ENCODE results near the gene SPON2. TPM values are rescaled to one million over a fixed set of nuclear protein-coding genes. Genes with fewer than 3 reads are reported as not detected.

SPON2 gene
- total and polyA plus RNA-seq, 2 of the 4 experiments (the other 2 are of a cell fraction): 21.1 to 177 TPM

DNA sequence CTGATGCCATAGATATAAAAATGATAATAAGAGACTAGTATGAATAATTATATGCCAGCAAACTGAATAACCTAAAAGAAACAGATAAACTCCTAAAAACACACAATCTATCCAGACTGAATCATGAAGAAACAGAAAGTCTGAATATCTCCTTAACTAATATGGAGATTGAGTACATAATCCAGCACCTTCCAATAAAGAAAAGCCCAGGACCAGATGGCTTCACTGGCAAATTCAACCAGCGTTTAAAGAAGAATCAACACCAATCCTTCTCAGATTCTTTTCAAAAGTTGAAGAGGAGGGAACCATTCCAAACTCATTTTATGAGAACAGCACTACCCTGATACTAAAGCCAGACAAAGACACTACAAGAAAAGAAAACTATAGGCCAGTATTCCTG is 32.5 kb downstream of the SPON2 start:
- POLR2A ChIA-PET (ENCODE audit: unreplicated experiment): no interaction called here
- in situ Hi-C loops (cut with MboI; ENCODE audit: low sequenced_read_pairs) (no loop called here), intact Hi-C loops (cut with micrococcal nuclease) (no loop called here)

More for the DNA sequence above, 32.5 kb downstream of the SPON2 start:
- Histone ChIP-seq H2BK120ac (ENCODE audit: low read depth, low read length) (no peak overlapping the region), H3K9ac (ENCODE audit: low read depth, low read length) (no peak overlapping the region), H3K27me3 (ENCODE audit: control insufficient read depth, insufficient read depth, low read length) (peaks cover 22% of the 10 kb centered on the region), H3K4ac (ENCODE audit: low read depth, low read length) (no peak overlapping the region), H2AFZ (replicated peaks; ENCODE audit: low read length, poor library complexity) (no peak overlapping the region), H2AK5ac (ENCODE audit: low read depth, low read length) (no peak overlapping the region), H3K79me1 (ENCODE audit: low read depth in 1 of 2, low read length in 2 of 2) (no peaks in the 10 kb centered on the region), H3K56ac (ENCODE audit: extremely low read depth, insufficient read depth, low read length) (no peak overlapping the region), H3K4me2 (ENCODE audit: low read depth, low read length) (no peak overlapping the region), H3K4me3 (ENCODE audit: insufficient read depth, low read depth, low read length) (no peak overlapping the region), H3K4me1 (ENCODE audit: control insufficient read depth, insufficient read depth, low read length) (no peaks in the 10 kb centered on the region), H3K9me1 (ENCODE audit: insufficient read depth, low read length) (no peaks in the 10 kb centered on the region; the same call in 1 of the 2 replicates), H3K23ac (ENCODE audit: low read depth, low read length) (no peak overlapping the region), H3K9me3 (ENCODE audit: control insufficient read depth, insufficient read depth, low read length) (peaks cover 4% of the 10 kb centered on the region; the same call in 1 of the 2 replicates), H3K27ac (ENCODE audit: insufficient read depth, low read length) (no peak overlapping the region), H2BK20ac (ENCODE audit: low read depth, low read length) (no peak overlapping the region), H3K14ac (replicated peaks; ENCODE audit: low read depth, low read length) (no peak overlapping the region), H2BK15ac (ENCODE audit: low read depth, low read length) (no peak overlapping the region), H4K5ac (ENCODE audit: low read depth, low read length) (no peak overlapping the region), H3K36me3 (ENCODE audit: control insufficient read depth, insufficient read depth, low read length) (no peaks in the 10 kb centered on the region), H3K18ac (ENCODE audit: low read depth, low read length) (no peak overlapping the region), H4K20me1 (ENCODE audit: insufficient read depth, low read length) (no peaks in the 10 kb centered on the region), H2AK9ac (replicated peaks; ENCODE audit: low read depth, low read length, poor library complexity) (no peak overlapping the region), H2BK5ac (ENCODE audit: low read depth, low read length, poor library complexity, severe bottlenecking) (no peak overlapping the region), H4K8ac (ENCODE audit: low read depth in 2 of 2, low read length in 2 of 2) (no peak overlapping the region), H4K91ac (ENCODE audit: insufficient read depth, low read depth, low read length) (no peak overlapping the region)
- no TSS peak for BruUV-seq (replicated peaks)
- DNase-seq (no peak), ATAC-seq (ENCODE audit: low read depth) (no peak)
- CTCF ChIA-PET: no interaction called here
- WGBS, 2 experiments (ENCODE audit: extremely low coverage in 2 of 2, insufficient read length in 1 of 2): no CpG with 5 or more reads among the region's 1 CpG
- dilution Hi-C loops (cut with HindIII; ENCODE audit: low sequenced_read_pairs, unreplicated experiment): no loop called here
- no peak for TF ChIP-seq NFE2L2 (IDR thresholded peaks at IDR 0.05; ENCODE audit: low read depth, low read length)
- TF ChIP-seq RFX5 (IDR thresholded peaks at IDR 0.05; ENCODE audit: low read depth, low read length): no peak
- no peak for TF ChIP-seq RCOR1 (IDR thresholded peaks at IDR 0.05; ENCODE audit: insufficient replicate concordance, low read length)
- no peak for TF ChIP-seq RAD21 (IDR thresholded peaks at IDR 0.05; ENCODE audit: low read length)
- TF ChIP-seq SMC3 (IDR thresholded peaks at IDR 0.05; ENCODE audit: low read depth, low read length): no peak
- TF ChIP-seq, protein P1, sequence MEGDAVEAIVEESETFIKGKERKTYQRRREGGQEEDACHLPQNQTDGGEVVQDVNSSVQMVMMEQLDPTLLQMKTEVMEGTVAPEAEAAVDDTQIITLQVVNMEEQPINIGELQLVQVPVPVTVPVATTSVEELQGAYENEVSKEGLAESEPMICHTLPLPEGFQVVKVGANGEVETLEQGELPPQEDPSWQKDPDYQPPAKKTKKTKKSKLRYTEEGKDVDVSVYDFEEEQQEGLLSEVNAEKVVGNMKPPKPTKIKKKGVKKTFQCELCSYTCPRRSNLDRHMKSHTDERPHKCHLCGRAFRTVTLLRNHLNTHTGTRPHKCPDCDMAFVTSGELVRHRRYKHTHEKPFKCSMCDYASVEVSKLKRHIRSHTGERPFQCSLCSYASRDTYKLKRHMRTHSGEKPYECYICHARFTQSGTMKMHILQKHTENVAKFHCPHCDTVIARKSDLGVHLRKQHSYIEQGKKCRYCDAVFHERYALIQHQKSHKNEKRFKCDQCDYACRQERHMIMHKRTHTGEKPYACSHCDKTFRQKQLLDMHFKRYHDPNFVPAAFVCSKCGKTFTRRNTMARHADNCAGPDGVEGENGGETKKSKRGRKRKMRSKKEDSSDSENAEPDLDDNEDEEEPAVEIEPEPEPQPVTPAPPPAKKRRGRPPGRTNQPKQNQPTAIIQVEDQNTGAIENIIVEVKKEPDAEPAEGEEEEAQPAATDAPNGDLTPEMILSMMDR (conservative IDR thresholded peaks at IDR 0.05; ENCODE audit: low read depth, low read length): no peak
- TF ChIP-seq CEBPB (IDR thresholded peaks at IDR 0.05; ENCODE audit: low read depth, low read length): no peak
- no peak for TF ChIP-seq MXI1 (IDR thresholded peaks at IDR 0.05; ENCODE audit: borderline replicate concordance, low read depth, low read length)
- TF ChIP-seq FOS (IDR thresholded peaks at IDR 0.05; ENCODE audit: low read depth, low read length): no peak
- no peak for TF ChIP-seq POLR2A (IDR thresholded peaks at IDR 0.05; ENCODE audit: low read depth, low read length)
- TF ChIP-seq, protein P2, sequence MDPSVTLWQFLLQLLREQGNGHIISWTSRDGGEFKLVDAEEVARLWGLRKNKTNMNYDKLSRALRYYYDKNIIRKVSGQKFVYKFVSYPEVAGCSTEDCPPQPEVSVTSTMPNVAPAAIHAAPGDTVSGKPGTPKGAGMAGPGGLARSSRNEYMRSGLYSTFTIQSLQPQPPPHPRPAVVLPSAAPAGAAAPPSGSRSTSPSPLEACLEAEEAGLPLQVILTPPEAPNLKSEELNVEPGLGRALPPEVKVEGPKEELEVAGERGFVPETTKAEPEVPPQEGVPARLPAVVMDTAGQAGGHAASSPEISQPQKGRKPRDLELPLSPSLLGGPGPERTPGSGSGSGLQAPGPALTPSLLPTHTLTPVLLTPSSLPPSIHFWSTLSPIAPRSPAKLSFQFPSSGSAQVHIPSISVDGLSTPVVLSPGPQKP (IDR thresholded peaks at IDR 0.05; ENCODE audit: borderline replicate concordance, low read depth, low read length): no peak
- no peak for TF ChIP-seq CHD1 (IDR thresholded peaks at IDR 0.05; ENCODE audit: low read depth, low read length)

All from IMR-90 (cell line).